HG02884 (cell line): ENCODE data around the gene MINDY2.
"Not testable (repeated sequence)": the region's sequence is repeated elsewhere in the genome, so short reads cannot be mapped to it uniquely, and the experiment has no call there.

Experiments
- ATAC-seq: cut with Tn5 transposase; IDR thresholded peaks from one replicate; pipeline ENCODE4 v1.9.1; 2021; ENCODE audit warnings: mild to moderate bottlenecking, moderate library complexity; ENCODE audit not compliant: unreplicated experiment

MINDY2 gene

GRCh38 chr15:58877999-58878825 is 107.1 kb downstream of the MINDY2 start:
- no peak for ATAC-seq

GRCh38 chr15:58880320-58880719 is 109.2 kb downstream of the MINDY2 start:
- ATAC-seq = no peak

GRCh38 chr15:58882243-58882642 is 111.1 kb downstream of the MINDY2 start:
- ATAC-seq = no peak

GRCh38 chr15:58883926-58884325 is 112.8 kb downstream of the MINDY2 start:
- not testable (repeated sequence) for ATAC-seq

GRCh38 chr15:58886921-58887320 is 115.8 kb downstream of the MINDY2 start:
- no peak for ATAC-seq

GRCh38 chr15:58889363-58889762 is 118.3 kb downstream of the MINDY2 start:
- ATAC-seq = no peak

GRCh38 chr15:58898150-58898680 is 127.1 kb downstream of the MINDY2 start:
- ATAC-seq = no peak

GRCh38 chr15:58900631-58901030 is 129.5 kb downstream of the MINDY2 start:
- no peak for ATAC-seq

GRCh38 chr15:58908550-58909309 is 137.6 kb downstream of the MINDY2 start:
- no peak for ATAC-seq

GRCh38 chr15:58909616-58910015 is 138.5 kb downstream of the MINDY2 start:
- no peak for ATAC-seq

- ATAC-seq = no peak
Observed at GRCh38 chr15:58910456-58910855, 139.4 kb downstream of the MINDY2 start.
